ENCODE data around the gene ENTPD8.
"Not testable (repeated sequence)": the region's sequence is repeated elsewhere in the genome, so short reads cannot be mapped to it uniquely, and the experiment has no call there.

The ENTPD8 gene

DNA sequence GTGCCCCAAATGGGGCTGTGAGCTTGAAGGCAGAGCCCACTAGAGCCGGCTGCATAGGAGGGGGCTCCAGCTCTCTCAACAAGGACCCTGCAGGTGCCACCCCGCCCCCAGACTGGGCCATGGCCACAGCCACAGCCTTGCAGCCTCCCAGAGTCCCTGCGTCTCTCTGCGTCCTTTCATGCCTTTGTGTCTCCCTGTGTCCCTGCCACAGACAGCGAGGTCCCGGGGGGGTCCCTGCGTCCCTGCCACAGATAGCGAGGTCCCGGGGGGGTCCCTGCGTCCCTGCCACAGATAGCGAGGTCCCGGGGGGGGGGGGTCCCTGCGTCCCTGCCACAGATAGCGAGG lies 11.6 kb downstream of the ENTPD8 start:
- DNase-seq = no peak

DNA sequence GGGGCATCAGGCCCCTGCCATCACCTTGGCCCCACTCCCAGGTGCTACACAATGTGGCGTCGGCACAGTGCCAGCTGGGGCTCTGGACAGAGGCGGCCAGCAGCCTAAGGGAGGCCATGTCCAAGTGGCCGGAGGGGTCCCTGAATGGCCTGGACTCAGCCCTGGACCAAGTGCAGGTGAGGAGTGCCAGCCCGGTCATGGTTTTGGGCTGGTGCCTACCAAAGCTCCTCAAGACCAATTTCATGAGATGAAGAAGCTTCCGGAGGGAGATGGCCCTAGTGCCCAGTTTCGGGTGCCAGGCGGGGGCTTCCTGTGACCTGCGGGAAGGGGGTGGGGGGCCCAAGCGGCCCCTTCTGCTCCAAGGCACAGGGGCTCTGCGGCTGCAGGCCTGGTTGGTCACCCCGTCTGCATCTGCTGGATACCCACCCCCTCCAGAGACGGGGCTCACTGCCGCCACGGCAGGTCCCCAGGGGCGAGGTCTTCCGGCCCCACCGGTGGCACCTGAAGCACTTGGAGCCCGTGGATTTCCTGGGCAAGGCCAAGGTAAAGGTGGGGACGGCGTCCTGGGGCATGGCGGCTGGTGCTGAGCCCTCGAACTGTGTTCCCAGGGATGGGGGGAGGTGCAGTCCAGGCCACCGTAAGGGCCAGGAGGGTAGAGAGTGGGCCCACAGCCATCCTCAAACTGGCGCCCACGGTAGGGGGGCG lies 12.2 kb downstream of the ENTPD8 start:
- peak in 1 of 2 experiments; percentile 27 for DNase-seq

- DNase-seq = no peak
Observed at GRCh38 chr9:137428311-137428630, 12.9 kb downstream of the ENTPD8 start.

- DNase-seq = no peak
Observed at GRCh38 chr9:137427454-137428310, 13.5 kb downstream of the ENTPD8 start.

DNA sequence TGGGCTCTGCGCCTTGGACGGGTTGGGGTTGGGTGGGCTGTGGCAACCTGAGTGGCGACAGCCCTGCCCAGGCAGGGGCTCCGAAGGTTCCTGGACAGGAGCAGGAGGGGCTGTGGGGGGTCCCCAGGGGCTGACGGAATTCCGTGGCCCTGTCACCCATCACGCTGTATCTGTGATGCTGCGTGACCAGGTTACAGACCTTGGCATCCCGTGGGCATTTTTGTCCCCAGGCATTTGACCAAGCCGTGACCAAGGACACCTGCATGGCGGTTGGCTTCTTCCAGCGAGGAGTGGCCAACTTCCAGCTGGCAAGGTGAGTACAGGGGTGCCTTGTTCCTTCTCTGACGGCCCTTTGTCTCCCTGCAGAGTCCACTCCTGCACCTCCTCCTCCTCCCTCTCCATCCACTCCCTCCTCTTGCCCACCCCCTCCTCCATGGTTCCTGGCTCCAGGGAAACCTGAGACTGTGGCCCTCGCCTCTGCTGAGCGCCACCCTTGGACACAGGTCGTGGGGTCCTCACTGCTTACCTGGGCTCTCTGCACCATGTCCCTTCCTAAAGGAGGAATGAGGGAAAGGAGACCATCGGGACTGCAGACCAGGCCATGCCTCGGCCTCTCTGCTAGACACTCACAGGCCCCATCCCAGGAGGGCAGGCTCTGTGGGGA lies 15.0 kb downstream of the ENTPD8 start:
- DNase-seq = no peak

- DNase-seq = no peak
Observed at GRCh38 chr9:137423514-137424291, 17.5 kb downstream of the ENTPD8 start.

DNA sequence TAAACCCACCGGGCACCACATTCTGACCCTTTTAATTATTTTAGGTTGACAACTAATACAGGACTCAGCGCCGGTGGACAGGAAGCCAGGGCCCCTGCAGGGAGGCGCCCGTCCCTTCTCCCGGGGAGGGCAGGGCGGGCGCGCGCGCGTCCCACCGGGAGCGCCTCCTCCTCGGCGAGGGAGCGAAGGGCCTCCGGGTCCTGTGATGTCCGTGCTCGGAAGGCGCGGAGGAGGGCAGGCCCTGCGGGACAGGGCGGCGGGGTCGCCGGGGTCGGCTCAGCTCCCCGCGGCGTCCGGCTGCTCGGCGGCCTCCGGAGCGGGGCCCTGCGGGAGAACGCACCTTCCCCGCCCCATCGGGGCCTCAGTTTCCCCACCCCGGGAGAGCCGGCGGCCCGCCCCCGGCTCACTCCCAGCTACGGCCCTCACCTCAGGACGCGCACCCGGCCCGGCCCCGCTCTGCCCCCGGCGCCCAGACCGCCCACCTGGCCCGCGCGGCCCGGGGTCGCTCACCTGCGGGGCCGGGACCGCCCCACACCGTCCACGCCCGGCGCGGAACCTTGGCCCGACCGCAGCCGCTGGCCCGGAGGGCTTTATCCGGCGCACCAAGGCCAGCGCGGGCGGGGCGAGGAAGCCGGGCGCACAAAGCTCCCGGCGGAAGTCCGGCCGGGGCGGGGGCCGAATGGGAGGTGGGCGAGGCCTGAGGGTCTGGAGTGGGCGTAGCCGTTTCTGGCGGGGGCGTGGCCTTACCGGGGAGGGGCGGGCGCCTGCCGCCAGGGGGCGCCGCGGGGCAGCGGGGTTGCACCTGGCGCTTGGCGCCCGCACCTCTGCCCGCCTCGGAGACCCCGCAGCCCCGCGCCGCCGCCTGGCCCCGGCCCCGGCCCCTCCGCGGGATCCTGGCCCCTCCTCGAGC lies 18.3 kb downstream of the ENTPD8 start, which contains the start of the genes EXD3 and NOXA1:
EXD3 (minus strand) TSS at position 559 of the 910 bp plus-strand sequence. CDS start 27,805 bp downstream, outside the sequence.
NOXA1 (plus strand) TSS at position 790 of the 910 bp plus-strand sequence. CDS start 137 bp downstream, outside the sequence.
- DNase-seq = peak; percentile 83 to 94

DNA sequence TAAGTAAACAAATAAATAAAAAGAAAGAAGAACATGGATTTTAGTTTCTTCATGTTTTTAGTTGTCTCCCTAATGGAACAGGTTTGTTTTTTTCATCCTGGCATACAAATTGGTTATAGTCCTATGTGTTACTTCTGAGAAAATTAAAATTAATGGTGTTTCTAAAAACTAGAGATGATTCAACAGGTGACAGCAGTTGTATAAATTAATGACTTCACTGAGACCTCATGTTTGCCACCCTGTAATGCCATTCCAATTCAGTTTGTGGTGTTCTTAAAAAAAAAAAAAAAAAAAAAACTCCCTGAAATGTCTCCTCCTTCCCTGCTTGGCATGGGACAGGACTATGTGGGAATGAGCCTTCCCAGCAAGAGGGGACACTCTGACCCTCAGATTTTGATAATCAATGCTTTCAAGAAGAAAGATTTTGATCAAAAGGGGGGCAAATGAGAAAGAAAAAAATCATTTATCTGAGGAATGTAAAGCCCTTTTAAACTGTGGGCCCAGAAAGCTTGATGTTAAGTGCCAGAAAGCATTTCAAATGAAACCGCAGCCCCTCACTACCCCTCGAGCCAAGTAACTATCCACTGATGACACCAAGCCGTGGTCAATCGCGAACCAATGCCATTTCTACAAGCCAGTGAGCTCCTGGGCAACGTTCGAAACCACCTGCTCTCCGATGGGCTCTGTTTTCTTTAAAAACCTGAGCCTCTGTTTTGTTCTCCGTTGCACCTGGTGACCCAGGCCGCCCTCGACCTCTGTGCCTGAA lies 19.1 kb downstream of the ENTPD8 start:
- DNase-seq = no peak

DNA sequence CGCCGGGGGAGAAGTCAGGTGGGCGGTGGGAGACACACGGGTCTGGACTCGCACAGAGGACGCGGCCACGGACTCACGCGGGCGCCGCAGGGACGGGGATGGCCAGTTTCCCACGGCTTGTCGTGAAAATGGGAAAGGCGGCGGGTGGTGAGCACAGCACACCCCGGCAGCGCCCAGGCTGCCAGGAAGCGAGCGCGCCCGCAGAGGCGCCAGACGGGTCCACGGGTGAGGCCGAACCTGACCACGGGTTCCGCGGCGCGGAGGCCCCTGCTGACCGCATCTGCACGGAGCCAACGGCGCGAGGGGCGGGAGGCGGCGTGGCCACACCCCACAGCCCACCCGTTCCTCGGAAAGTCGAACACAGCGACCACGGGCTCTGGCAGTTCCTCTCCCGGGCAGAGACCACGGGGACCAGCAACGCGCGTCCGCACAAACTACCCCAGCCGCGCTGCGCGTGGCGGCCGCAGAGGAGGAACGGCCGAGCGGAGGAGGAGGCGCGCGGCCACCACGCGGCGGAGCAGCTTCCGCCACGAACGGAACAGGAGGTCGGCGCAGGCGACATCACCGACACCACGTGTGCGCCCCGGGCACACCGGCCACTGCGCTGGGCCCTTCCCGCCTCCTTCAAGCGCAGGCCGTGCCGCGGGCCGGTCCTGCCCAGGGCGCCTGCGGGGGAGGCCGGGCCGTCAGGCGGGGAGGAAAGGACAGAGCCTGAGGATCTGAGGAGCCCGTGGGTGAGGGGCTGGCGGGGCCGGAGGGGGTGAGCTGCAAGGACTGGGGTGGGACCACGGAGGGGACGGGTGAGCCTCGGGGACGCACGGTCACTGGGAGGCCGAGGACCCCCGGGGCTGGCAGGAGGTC lies 23.8 kb downstream of the ENTPD8 start:
- DNase-seq = no peak

DNA sequence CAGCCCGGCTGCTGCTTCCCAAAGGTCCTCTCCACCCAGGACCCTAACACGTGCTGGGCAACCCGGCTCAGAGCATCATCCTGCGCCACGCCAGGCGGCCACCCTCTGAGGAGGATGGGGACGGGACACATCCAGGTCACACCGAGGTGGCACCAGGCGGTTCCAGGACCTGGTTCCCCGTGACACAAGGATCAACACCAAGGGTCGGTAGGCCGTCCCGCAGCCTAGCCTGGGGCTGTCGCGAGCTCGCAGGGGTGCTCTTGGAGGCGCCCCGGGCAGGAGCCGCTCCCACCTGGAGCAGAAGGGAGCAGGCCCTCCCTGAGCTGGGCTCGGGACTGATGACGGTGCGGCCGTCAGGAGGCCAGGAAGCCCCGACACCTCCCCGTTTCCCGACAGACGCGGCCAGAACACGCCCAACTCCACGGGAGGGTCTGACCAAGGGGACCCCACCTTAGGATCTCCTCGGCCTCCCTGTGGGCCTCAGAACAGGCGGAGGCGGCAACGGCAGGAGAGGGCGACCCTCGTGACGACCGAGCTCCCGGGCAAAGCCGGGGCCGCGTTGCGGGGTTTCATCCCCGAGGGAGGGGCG lies 24.5 kb downstream of the ENTPD8 start:
- DNase-seq = no peak

- no peak for DNase-seq
Observed at GRCh38 chr9:137416006-137416562, 25.1 kb downstream of the ENTPD8 start.

- no peak for DNase-seq
Observed at GRCh38 chr9:137415451-137415850, 25.7 kb downstream of the ENTPD8 start.

- DNase-seq = no peak
Observed at GRCh38 chr9:137412431-137412830, 28.7 kb downstream of the ENTPD8 start.

DNA sequence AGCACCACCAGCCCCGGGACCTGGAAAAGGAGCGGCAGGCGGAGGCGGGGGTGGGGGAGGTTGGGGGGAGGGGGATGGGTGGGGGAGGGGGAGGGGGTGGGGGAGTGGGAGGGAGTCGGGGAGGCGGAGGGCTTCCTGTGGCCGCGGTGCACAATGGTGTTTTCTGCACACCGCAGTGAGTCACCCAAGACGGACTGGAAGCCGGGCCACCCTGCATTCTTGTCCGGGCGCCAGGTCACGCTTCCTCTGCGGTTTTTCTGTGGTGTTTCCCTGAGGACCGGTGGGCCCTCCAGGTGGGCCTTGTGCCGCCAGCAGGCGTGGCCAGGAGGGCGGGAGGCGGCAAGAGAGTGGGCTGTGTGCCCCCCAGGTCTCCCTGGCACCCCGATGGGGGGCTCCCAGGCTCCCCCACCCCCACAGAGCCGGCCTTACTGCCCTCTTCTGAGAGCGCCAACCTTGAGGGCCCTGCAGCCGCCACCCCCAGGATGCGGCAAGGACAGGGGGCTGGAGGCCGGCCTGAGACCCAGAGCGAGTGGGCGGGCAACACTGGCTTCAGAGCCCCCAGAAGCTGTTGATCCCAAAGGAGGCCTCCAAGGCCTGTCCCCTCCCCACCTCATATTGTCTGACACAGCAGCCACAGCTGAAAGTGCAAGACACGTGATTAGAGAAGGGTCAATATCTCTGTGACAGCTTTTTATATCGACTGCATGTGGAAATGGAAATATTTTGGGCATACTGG lies 29.3 kb downstream of the ENTPD8 start:
- DNase-seq = no peak

DNA sequence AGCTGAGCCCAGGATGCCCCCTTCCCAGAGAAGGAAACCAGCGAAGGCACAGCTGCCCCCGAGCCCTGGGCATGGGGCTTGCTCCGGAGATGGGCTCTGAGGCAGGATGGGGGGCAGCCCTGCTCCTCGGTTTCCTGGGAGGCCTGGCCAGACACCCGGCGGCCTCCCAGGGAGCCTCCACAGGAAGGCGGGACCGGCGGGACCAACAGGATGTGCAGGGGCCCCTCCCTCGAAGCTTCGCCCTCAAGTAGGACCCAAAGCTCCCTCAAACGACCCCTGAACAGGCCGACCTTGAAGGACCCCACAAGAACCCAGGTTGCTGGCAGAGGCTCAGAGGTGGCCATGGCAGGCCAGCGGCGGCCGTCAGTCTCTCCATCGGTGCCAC lies 29.9 kb downstream of the ENTPD8 start:
- no peak for DNase-seq

DNA sequence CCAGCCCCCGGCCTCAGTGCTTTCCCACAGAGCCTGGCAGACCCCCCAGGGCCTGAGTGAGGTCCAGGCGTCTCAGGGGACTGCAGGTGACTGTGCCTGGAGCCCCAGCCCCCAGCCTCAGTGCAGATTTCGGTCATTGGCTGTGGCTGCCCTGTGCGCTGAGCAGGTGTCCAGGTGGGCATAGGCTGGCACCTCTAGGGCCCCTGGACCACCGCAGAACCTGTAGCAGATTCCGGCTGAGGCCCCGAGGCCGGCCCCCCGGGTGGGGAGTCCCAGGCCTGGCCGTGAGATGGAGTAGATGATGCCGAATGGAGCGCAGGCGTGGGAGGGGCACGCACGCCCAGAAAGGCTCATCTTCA lies 30.3 kb downstream of the ENTPD8 start:
- DNase-seq = no peak

DNA sequence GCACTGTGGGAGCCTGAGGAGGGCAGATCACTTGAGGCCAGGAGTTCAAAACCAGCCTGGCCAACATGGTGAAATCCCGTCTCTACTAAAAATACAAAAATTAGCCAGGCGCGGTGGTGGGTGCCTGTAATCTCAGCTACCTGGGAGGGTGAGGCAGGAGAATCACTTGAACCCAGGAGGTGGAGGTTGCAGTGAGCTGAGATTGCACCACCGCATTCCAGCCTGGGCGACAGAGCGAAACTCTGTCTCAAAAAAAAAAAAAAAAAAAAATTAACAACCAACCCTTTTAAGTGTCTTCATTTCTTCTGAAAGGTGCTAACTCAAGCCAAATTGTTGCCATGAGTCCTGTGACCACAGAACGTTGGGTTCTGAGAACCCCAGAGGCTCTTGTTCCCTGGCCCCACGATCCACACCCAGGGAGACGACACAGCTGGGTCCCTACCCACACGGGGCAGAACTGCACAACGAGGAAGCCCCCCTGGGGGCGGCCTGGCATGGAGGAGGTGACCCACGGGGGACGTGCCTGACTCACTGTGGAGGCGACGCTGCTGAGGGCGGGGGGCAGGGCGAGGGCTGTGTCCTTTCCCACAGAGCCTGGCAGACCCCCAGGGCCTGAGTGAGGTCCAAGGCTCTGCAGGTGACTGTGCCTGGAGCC lies 30.8 kb downstream of the ENTPD8 start:
- not testable (repeated sequence) for DNase-seq

DNA sequence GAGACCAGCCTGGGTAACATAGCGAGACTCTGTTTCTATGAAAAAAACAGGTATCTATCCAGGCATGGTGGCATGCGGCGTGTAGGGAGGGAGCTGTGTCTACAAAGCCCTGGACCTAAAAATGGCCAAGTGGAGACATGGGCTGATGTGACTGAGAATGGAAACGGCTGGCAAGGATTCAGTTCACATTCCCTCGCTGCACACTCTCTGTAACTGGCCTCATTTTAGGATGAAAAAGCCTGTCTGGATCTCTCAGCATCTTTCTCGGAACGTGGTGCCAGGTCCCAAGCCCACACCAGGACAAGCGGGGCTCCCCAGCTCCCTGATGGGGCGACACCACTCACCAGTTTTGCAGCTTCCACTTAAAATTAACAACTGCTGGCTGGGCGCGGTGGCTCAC lies 31.6 kb downstream of the ENTPD8 start:
- no peak for DNase-seq

Data from SHP77 (cell line).